GM12878 (cell line): Measurements from ENCODE around the gene CFAP70.

ENCODE experiments used
- CHD1 ChIP-seq: IDR thresholded peaks from 2 replicates; pipeline ENCODE4 v1.6.1; 2012; ENCODE audit warnings: low read depth, low read length, improper control_type of control experiment
- CTCF ChIP-seq, 3 experiments: IDR thresholded peaks in 2 of 3; conservative IDR thresholded peaks in 1 of 3; 2 replicates each; pipeline ENCODE4 v1.5.1; 2011; ENCODE audit warnings: low read depth in 3 of 3, low read length in 3 of 3, mild to moderate bottlenecking in 3 of 3, control low read depth in 2 of 3, moderate library complexity in 2 of 3, inconsistent platforms in 1 of 3, mixed read lengths in 1 of 3; ENCODE audit not compliant: control insufficient read depth in 2 of 3, insufficient read depth in 1 of 3; ENCODE audit errors: extremely low read depth in 1 of 3
- E2F4 ChIP-seq: IDR thresholded peaks from 2 replicates; pipeline ENCODE4 v1.6.1; 2012; ENCODE audit warnings: low read depth, low read length, improper control_type of control experiment
- EP300 ChIP-seq, 2 experiments: fragments of 150-350 bp in 1 of 2; IDR thresholded peaks; 2 replicates each; pipeline ENCODE4 v1.6.1; 2011 to 2012; ENCODE audit warnings: low read depth in 2 of 2, low read length in 2 of 2, borderline replicate concordance in 1 of 2, improper control_type of control experiment in 1 of 2, inconsistent platforms in 1 of 2; ENCODE audit not compliant: control insufficient read depth in 1 of 2
- ETV6 ChIP-seq, 2 experiments: fragments of 450-650 bp in 1 of 2; IDR thresholded peaks in 1 of 2; conservative IDR thresholded peaks in 1 of 2; 2 replicates each; pipeline ENCODE4 v1.6.1; 2014; ENCODE audit warnings: antibody characterized with exemption in 1 of 2, borderline replicate concordance in 1 of 2, low read depth in 1 of 2, mild to moderate bottlenecking in 1 of 2, moderate library complexity in 1 of 2
- HDAC2 ChIP-seq: fragments of 200-600 bp; sonication (generic); IDR thresholded peaks from 2 replicates; pipeline ENCODE4 v1.6.1; 2017
- KAT2A ChIP-seq: conservative IDR thresholded peaks from 2 replicates; pipeline ENCODE4 v1.6.1; 2011; ENCODE audit warnings: low read depth, low read length; ENCODE audit not compliant: control insufficient read depth
- NR2C2 ChIP-seq: IDR thresholded peaks from 2 replicates; pipeline ENCODE4 v1.6.1; 2011; ENCODE audit warnings: borderline replicate concordance, low read depth; ENCODE audit not compliant: control insufficient read depth, insufficient read length
- NRF1 ChIP-seq: conservative IDR thresholded peaks from 2 replicates; pipeline ENCODE4 v1.6.1; 2011; ENCODE audit warnings: mild to moderate bottlenecking, low read depth, low read length, improper control_type of control experiment
- TAF1 ChIP-seq: IDR thresholded peaks from 2 replicates; pipeline ENCODE4 v1.6.1; 2011; ENCODE audit warnings: mild to moderate bottlenecking, low read depth, low read length, borderline replicate concordance
- ZNF274 ChIP-seq: IDR thresholded peaks from one replicate; pipeline ENCODE4 v1.8.0; 2011; ENCODE audit not compliant: insufficient read length, insufficient read depth
- TF ChIP-seq, protein P1 (sequence below): fragments of 450-650 bp; formaldehyde crosslinking; IDR thresholded peaks from 2 replicates; pipeline ENCODE4 v1.4.0; 2020; ENCODE audit warnings: mild to moderate bottlenecking, moderate library complexity
- TF ChIP-seq, protein P2 (sequence below): IDR thresholded peaks from 2 replicates; pipeline ENCODE4 v1.6.1; 2012; ENCODE audit warnings: low read depth, low read length, improper control_type of control experiment

- TF ChIP-seq, protein P1, sequence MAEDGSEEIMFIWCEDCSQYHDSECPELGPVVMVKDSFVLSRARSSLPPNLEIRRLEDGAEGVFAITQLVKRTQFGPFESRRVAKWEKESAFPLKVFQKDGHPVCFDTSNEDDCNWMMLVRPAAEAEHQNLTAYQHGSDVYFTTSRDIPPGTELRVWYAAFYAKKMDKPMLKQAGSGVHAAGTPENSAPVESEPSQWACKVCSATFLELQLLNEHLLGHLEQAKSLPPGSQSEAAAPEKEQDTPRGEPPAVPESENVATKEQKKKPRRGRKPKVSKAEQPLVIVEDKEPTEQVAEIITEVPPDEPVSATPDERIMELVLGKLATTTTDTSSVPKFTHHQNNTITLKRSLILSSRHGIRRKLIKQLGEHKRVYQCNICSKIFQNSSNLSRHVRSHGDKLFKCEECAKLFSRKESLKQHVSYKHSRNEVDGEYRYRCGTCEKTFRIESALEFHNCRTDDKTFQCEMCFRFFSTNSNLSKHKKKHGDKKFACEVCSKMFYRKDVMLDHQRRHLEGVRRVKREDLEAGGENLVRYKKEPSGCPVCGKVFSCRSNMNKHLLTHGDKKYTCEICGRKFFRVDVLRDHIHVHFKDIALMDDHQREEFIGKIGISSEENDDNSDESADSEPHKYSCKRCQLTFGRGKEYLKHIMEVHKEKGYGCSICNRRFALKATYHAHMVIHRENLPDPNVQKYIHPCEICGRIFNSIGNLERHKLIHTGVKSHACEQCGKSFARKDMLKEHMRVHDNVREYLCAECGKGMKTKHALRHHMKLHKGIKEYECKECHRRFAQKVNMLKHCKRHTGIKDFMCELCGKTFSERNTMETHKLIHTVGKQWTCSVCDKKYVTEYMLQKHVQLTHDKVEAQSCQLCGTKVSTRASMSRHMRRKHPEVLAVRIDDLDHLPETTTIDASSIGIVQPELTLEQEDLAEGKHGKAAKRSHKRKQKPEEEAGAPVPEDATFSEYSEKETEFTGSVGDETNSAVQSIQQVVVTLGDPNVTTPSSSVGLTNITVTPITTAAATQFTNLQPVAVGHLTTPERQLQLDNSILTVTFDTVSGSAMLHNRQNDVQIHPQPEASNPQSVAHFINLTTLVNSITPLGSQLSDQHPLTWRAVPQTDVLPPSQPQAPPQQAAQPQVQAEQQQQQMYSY (CRISPR knock-in tag): no peak
- TF ChIP-seq HDAC2 (no peak), KAT2A (no peak), ETV6 (conservative IDR thresholded peaks at IDR 0.05 in 1 of 2, IDR thresholded peaks at IDR 0.05 in 1 of 2; ENCODE audit: borderline replicate concordance in 1 of 2, low read depth in 1 of 2) (no peak), E2F4 (no peak), EP300 (IDR thresholded peaks at IDR 0.05; ENCODE audit: borderline replicate concordance in 1 of 2, control insufficient read depth in 1 of 2, low read depth in 2 of 2, low read length in 2 of 2) (no peak), NRF1 (no peak), ZNF274 (no peak), NR2C2 (no peak), CTCF (IDR thresholded peaks at IDR 0.05 in 2 of 3, conservative IDR thresholded peaks at IDR 0.05 in 1 of 3; ENCODE audit: control insufficient read depth in 2 of 3, extremely low read depth in 1 of 3, insufficient read depth in 1 of 3, low read depth in 3 of 3, low read length in 3 of 3) (no peak), TAF1 (no peak), CHD1 (no peak)
- TF ChIP-seq, protein P2, sequence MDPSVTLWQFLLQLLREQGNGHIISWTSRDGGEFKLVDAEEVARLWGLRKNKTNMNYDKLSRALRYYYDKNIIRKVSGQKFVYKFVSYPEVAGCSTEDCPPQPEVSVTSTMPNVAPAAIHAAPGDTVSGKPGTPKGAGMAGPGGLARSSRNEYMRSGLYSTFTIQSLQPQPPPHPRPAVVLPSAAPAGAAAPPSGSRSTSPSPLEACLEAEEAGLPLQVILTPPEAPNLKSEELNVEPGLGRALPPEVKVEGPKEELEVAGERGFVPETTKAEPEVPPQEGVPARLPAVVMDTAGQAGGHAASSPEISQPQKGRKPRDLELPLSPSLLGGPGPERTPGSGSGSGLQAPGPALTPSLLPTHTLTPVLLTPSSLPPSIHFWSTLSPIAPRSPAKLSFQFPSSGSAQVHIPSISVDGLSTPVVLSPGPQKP: no peak
Measured at GRCh38 chr10:73281097-73281496, 77.6 kb downstream of the CFAP70 start.
